GM18858 (cell line): Measurements from ENCODE around the gene USP10.

Experiments
- ATAC-seq: cut with Tn5 transposase; IDR thresholded peaks from one replicate; pipeline ENCODE4 v1.9.1; 2021; ENCODE audit not compliant: unreplicated experiment

Gene USP10, protein sequence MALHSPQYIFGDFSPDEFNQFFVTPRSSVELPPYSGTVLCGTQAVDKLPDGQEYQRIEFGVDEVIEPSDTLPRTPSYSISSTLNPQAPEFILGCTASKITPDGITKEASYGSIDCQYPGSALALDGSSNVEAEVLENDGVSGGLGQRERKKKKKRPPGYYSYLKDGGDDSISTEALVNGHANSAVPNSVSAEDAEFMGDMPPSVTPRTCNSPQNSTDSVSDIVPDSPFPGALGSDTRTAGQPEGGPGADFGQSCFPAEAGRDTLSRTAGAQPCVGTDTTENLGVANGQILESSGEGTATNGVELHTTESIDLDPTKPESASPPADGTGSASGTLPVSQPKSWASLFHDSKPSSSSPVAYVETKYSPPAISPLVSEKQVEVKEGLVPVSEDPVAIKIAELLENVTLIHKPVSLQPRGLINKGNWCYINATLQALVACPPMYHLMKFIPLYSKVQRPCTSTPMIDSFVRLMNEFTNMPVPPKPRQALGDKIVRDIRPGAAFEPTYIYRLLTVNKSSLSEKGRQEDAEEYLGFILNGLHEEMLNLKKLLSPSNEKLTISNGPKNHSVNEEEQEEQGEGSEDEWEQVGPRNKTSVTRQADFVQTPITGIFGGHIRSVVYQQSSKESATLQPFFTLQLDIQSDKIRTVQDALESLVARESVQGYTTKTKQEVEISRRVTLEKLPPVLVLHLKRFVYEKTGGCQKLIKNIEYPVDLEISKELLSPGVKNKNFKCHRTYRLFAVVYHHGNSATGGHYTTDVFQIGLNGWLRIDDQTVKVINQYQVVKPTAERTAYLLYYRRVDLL

DNA sequence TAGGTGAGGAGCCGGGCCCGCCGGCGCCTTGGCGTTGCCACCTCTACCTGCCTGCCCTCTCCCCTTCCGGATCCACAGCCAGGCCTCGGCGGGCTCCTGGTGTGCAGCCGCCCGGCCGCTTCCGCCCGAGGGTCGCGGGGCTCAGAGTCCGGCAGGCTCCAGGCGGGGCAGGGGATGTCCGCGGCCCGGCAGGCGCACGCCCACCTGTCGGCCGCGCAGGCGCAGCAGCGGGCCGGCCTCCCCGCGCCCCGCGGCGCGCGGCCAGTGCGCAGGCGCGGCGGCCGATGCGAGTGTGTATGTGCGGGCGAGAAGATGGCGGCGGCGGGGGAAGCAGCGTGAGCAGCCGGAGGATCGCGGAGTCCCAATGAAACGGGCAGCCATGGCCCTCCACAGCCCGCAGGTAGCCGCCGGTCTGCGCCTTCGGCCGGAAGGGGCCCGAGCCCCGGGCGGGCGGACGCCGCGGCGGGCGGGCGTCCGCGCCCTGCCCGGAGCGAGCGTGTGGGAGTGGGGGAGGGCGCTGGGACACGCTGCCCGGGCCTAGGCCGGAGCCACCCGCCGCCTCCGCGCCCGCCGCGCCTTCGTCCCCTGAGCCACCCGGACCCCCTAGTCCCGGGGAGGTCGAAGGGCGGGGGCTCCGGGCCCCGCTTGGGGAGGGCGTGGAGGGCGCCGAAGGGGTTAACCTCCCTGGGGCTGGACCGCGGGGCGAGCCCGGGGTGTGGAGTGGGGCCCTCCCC, at the start of gene USP10:
Gene USP10, plus strand, starts transcription at position 289 of the 734 bp plus-strand sequence. Its CDS starts 91 bp downstream, at position 380.
- ATAC-seq: peak; percentile 60

DNA sequence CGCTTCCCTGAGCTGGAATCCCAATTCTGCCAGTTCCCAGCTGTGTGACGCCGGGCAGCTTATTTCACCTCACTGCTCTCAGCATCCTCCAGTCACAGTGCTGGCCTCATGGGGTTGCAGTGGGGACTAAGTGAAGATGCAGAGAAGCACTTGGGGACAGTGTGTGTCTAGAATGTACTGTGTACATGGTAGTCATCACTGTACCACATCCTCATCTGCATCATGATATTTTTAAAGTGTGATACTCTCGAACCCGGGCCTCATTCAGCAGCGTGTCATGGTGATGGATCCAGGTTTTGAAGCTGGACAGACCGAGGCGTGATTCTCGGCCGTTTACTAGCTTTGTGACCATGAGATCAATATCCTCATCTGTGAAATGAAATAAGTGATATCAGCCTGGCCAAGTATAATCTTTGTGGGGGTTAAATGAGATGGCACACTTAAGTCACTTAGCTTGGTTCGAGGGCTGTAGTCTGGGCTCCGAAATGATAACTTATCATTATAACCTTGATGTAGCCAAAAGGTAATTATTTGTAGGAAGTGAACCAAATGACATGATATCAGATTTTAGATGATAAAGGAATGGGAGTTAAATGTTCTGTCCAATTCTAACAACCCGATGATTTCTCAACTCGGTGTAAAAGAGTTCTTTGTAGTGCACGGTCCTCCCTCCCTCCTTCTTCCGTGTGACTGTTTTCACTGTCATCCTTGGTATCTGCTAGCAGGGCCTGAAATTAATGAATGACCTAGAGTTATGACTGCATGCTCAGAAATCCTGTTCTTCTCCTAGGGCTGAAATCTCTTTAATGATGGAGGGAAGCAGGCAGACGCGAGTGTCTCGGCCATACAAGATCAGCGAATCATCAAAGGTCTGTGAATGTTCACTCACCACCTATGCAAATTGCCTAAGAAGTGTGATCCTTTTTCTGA, 49.5 kb upstream of the USP10 start:
- ATAC-seq: no peak

DNA sequence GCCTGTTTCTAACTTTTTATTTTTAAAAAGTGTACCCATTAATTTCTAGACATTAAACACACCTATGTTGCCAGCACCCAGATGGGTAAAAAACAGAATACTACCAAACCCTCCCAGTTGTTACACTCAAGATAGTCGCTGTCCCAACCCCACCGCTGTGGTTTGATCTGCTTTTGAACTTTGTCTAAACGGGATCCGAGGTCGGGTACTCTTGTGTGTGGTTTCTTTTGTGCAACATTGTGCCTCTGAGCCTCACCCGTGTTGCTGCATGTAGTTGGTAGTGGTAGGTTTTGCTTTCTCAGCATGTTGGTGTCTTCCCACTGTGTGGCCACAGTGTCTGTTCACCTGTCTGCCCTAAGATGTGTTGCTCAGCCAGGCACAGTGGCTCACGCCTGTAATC, 47.2 kb upstream of the USP10 start:
- no peak for ATAC-seq

DNA sequence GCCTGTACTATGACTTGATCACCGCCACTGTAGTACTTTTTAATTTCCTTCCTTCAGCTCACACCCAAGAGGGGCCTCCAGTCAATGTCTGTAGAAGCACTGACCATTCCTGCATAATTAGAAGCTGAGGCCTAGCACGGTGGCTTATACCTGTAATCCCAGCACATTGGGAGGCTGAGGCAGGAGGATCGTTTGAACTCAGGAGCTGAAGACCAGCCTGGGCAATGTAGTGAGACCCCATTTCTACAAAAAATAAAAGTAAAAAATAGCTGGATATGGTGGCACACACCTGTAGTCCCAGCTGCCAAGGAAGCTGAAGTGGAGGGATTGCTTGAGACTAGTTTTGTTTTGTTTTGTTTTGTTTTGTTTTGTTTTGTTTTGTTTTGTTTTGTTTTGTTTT, 45.6 kb upstream of the USP10 start:
- no peak for ATAC-seq

DNA sequence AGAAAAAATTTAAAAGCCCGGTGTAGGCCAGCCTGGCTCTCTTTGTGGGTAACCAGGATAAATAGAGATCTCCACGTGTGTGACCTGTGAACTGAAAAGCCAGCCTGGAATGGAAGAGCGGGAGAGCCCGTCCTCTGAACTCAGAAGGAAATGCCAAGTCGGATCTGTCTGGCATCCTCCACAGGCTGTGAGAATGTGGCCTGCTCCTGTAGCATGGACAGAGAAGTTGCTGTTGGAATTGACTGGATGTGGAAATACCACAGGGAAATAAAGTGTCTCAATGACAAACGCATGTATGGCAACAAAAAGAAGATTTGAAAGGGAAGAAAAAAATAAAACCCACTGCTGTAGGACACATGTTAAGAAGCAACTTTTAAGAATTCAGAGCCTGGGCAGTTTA, 44.8 kb upstream of the USP10 start:
- ATAC-seq: no peak

DNA sequence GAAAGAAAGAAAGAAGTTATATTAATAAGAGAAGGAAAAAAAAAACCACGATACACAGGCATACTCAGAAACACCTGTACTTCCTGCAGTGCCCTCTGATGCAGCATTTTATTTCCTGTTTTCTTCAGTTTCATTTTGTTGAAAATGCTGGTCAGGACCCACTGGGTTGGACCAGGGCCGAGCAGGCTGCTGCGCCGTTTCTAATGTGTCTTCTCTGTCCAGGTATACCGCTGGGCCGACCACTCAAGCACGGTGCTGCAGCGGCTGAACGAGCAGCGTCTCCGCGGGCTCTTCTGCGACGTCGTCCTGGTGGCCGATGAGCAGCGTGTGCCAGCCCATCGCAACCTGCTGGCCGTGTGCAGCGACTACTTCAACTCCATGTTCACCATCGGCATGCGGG, 43.2 kb upstream of the USP10 start:
- no peak for ATAC-seq

DNA sequence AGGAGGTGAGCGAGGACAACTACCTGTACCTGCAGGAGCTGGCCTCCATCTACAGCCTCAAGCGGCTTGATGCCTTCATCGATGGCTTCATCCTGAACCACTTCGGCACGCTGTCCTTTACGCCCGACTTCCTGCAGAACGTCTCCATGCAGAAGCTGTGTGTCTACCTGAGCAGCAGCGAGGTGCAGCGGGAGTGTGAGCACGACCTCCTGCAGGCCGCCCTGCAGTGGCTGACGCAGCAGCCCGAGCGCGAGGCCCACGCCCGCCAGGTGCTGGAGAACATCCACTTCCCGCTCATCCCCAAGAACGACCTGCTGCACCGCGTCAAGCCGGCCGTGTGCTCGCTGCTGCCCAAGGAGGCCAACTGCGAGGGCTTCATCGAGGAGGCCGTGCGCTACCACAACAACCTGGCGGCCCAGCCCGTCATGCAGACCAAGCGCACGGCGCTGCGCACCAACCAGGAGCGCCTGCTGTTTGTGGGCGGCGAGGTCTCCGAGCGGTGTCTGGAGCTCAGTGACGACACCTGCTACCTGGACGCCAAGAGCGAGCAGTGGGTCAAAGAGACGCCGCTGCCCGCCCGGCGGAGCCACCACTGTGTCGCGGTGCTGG, 42.5 kb upstream of the USP10 start:
- ATAC-seq: no peak

DNA sequence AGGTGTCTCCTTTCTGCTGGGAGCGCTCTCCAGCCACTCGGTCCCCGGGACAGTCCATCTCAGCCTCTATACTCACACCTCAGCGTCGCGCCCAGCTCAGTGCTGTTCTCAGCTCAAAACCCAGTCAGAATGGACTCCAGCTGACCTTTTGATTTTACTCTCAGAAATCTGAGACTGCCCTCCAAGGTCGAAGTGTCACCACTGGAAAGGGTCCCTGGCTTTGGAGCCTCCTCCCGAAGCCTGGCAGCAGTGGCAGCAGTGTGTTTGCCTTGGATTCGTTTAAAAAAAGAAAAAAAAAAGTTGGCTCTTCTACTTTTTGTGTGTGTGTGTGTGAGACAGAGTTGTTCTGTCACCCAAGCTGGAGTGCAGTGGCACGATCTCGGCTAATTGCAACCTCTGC, 41.1 kb upstream of the USP10 start:
- no peak for ATAC-seq

DNA sequence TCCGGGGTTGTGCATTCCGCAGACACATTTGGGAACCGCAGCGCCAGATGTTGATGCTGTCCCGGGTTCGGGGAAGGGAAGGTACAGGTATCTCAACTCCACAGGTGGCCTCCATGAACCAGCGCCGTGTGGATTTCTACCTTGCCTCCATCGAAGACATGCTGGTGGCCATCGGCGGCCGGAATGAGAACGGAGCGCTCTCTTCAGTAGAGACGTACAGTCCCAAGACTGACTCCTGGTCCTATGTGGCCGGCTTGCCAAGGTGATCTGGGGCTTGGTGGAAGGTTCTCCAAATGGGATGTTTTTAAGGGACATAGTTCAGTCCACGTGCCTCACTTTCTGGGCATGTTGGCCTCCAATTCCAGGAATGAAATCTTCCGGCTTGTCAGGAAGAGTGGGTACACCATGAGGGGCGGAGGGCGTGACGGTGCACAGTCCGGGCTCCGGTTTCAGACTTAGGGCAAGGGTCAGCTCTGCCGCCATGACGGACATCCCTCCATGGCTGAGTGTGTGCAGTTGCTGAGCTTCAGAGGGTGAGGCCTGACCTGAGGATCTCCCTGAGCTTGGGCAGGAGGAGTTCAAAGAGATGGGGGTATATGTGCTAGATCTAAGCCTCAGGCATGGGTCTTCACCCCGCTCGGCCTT, 40.0 kb upstream of the USP10 start:
- ATAC-seq: no peak

DNA sequence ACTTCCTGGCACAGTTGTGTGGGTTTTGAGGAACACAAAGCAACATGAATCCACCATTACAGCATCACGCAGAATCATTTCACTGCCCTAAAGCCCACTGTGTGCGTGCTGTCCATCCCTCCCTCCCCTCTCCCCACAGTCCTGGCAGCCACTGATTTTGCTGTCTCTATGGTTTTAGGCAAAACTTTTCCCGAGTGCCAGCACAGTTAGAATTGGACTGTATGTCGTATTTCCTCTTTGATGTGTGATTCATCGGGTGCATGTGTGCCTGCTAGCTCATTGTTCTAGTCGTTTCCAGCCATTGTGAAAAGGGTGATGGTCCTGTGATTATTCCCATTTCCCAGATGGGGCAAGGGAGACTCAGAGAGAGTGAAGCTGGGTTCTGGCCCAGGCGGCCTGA, 38.8 kb upstream of the USP10 start:
- ATAC-seq: no peak

DNA sequence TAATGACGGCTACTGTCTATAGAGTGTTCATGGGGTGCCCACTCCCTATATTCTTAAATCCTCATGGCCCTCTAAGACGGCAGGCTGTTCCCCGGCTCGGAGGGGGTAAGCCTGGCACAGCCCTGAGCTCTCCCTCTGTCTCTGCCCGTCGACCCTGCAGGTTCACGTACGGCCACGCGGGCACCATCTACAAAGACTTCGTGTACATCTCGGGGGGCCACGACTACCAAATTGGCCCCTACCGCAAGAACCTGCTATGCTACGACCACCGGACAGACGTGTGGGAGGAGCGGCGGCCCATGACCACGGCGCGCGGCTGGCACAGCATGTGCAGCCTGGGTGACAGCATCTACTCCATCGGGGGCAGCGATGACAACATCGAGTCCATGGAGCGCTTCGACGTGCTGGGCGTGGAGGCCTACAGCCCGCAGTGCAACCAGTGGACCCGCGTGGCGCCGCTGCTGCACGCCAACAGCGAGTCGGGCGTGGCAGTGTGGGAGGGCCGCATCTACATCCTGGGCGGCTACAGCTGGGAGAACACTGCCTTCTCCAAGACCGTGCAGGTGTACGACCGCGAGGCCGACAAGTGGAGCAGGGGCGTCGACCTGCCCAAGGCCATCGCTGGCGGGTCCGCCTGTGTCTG, 38.3 kb upstream of the USP10 start:
- ATAC-seq: no peak

DNA sequence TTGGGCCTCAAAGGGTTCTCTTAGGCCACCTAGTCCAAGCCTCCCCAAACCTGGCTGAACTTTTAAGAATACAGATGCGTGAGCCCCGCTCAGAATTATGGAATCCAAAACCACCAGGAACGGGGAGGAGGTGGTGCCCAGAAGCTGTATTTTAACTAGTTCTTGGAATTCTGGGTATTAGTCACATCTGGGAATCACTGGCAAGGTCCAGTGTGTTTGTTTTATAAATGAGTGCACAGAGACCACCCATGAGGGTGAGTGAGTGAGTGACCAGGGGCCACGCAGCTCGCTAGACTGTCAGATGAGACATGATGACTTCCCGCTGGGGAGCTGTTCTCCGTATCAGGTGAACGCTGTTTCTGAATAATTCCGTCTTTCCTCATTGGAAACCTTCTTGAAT, 37.3 kb upstream of the USP10 start:
- no peak for ATAC-seq

DNA sequence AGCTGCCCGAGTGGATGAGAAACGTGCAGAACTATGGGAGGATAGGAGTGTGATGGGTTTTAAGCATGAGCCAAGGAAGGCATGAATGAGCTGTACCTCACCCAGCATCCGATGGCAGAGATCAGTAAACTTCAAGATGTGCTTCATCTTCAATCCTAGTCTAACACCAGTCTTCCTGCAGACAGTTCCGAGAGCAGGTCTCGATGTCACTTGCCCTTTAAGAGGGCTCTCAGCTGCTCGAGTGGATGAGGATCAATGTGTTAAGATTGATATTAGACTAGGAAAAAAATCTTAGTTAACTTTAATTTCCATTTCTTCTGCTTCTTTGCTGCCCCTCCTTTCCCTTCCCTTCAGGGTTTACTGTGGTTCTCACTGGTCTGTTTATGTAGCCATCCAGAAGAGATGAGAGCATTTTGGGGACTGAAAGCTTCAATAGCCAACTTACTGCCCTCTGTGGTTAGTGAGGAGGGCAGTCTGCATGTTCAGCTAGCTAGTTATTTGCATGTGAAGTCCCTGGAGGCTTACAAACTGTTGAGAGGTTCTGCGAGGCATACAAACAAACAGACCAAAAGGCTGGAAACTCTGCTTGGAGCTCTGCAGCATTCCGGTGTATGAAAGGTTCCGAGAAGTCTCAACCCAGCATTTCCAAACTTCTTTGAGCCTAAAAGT, 36.2 kb upstream of the USP10 start:
- no peak for ATAC-seq

DNA sequence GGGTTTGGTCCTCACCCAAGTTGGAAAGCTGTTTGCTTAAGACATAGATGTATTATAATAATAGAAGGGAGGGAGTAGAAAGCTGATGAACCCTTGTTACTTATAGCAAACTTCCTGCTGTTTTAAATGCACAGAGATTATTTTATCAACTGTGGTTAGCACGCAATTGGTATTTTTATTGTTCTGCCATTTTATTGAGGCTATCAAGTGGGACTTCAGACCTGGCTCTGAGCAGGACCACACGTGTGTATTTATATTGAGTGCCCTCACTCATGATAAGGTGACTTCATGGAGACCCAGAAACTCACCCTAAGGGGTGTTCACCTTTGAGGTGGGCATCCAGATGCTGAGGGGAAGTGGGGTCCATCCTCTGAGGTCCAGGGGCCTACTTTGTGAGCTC, 34.4 kb upstream of the USP10 start:
- ATAC-seq: no peak

DNA sequence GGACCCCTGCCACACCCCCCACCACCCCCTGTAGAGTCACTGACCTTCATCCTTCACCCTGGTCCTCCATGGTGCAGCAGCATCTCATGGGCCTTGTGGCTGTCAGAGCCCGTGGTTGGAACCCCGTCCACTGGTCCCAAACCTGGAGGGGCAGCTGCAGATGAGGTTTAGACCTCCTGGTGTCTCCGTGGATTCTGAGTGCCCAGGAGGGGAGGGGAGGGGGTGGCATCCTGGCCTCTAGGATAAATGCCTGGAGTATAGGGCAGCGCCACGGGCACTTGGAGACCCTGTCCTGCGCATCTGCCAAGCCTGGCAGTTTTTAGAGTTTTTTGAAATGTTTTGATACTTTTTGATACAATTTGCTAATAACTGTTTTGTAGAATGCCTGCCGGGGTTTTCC, 34.0 kb upstream of the USP10 start:
- ATAC-seq: no peak

DNA sequence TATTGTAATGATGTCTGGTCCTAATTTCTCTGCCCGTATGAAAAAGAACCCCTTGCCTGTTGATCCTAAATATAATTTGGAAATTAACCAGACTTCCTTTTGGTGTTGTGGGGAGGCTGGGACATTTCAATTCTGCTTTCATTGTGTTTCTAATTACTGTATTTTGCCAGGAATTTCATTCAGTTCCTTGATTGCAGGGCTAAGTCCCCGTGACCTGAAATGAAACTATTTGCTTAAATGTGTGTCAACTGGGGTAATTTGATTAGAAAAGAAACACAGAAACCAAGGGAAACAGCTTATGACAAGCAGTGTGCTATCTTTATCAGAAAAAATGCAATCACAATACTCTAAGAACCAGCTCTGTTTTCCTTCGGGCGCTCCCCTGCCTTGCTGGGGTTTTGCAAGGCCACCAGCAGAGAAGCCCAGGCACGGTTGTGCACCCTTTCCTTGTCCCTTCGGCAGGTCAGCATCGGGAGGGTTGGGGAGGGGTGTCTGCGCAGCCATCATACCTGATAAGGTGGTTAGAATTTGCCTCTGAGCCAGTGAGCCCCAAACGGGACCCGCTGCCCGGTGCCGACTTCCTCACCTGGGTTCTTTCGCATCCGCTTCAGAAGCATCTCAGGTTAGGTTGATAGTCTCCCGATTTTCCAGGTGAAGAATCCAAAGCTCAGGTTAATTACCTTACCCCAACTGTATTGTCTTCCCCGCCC, 32.0 kb upstream of the USP10 start:
- no peak for ATAC-seq

DNA sequence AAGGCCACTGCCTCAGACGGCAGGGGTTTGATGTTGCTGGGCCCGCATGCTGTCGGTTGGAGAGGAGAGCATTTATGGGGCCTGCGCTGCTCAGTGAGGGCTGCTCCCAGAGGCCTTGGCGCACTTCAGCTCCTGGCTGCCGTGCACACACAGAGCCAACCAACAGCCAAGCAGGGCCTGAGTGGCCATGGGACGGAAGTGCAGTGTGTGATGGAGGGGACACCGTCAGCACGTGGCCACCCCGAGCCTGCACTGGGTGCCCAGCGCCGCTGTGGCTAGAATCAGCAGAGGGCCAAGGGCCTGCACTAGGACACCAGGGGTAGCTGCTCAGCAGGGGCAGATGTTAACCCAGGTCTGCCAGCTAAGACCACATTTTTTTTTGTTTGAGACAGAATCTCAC, 29.7 kb upstream of the USP10 start:
- no peak for ATAC-seq
